ENCODE measurements around the gene AGBL1.

AGBL1 gene

DNA sequence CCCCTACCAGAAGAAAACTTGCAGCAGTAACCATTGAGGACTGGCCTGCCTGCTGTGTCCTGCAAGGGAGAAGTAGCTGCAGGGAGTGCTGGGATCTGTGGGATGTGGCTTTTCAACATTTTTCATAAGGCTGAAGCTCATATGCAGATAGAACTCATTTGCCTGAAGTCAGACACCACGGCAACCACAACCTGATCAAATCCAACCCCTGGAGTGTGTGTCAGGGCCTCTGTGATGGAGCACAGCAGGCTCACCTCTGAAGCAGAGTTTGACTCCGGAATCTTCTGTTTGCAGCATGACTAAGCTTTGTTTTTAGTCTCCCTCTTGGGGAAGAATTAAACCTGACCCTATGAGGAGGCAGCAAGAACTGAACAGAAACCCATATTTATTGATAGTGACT lies 508.7 kb downstream of the AGBL1 start:
- no peaks in the 10 kb centered on the region for H3K36me3 ChIP-seq (ENCODE audit: control insufficient read depth, insufficient read depth, low read length)
- H3K27me3 ChIP-seq (replicated peaks; ENCODE audit: control insufficient read depth, insufficient read depth, low read length), result no peaks in the 10 kb centered on the region
- DNase-seq (ENCODE audit: extremely low read depth, insufficient read length), result no peak
- TF ChIP-seq, protein P1, sequence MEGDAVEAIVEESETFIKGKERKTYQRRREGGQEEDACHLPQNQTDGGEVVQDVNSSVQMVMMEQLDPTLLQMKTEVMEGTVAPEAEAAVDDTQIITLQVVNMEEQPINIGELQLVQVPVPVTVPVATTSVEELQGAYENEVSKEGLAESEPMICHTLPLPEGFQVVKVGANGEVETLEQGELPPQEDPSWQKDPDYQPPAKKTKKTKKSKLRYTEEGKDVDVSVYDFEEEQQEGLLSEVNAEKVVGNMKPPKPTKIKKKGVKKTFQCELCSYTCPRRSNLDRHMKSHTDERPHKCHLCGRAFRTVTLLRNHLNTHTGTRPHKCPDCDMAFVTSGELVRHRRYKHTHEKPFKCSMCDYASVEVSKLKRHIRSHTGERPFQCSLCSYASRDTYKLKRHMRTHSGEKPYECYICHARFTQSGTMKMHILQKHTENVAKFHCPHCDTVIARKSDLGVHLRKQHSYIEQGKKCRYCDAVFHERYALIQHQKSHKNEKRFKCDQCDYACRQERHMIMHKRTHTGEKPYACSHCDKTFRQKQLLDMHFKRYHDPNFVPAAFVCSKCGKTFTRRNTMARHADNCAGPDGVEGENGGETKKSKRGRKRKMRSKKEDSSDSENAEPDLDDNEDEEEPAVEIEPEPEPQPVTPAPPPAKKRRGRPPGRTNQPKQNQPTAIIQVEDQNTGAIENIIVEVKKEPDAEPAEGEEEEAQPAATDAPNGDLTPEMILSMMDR (IDR thresholded peaks at IDR 0.05; ENCODE audit: insufficient read depth, low read length, poor library complexity, severe bottlenecking), result no peak
- no peak overlapping the region for H3K4me3 ChIP-seq (replicated peaks; ENCODE audit: low read depth, low read length)

DNA sequence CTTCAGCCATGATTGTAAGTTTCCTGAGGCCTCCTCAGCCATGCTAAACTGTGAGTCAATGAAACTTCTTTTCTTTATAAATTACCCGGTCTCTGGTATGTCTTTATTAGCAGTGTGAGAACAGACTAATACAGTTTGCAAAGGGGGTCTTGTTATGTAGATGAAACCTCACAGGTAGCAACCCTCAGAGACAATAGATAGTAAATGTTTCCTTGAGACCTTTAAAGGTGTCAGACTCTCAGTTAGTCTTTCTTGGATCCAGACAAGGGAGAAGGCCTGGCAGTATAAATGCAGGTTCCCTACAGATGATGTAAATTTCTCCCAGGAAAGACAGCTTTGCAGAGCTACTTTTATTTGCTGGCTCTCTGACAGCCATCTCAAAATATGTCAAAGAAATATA lies 510.8 kb downstream of the AGBL1 start:
- H3K27me3 ChIP-seq (replicated peaks; ENCODE audit: control insufficient read depth, insufficient read depth, low read length), result no peaks in the 10 kb centered on the region
- DNase-seq (ENCODE audit: extremely low read depth, insufficient read length), result no peak
- no peaks in the 10 kb centered on the region for H3K36me3 ChIP-seq (ENCODE audit: control insufficient read depth, insufficient read depth, low read length)
- H3K4me3 ChIP-seq (replicated peaks; ENCODE audit: low read depth, low read length), result no peak overlapping the region
- TF ChIP-seq, protein P1 (IDR thresholded peaks at IDR 0.05; ENCODE audit: insufficient read depth, low read length, poor library complexity, severe bottlenecking), result no peak

DNA sequence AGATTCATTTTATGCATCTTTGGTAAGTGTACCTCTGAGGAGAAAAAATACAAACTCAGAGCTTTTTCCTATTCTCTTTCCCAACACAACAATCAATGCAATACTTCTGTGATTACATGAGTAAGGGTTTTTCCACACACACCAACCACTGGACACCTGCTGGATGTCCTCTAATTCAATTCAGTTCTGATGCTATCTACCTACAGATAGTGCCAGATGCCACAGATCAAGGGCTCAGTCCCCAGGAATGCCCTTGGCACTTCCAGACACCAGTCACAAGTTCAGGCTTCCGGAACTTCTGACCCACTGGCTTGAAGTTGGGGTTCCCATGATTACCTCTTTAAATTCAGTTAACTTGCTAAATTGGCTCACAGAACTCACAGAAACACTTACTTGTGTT lies 511.5 kb downstream of the AGBL1 start:
- H3K4me3 ChIP-seq (replicated peaks; ENCODE audit: low read depth, low read length), result no peak overlapping the region
- TF ChIP-seq, protein P1 (IDR thresholded peaks at IDR 0.05; ENCODE audit: insufficient read depth, low read length, poor library complexity, severe bottlenecking), result no peak
- no peaks in the 10 kb centered on the region for H3K36me3 ChIP-seq (ENCODE audit: control insufficient read depth, insufficient read depth, low read length)
- no peak for DNase-seq (ENCODE audit: extremely low read depth, insufficient read length)
- no peaks in the 10 kb centered on the region for H3K27me3 ChIP-seq (replicated peaks; ENCODE audit: control insufficient read depth, insufficient read depth, low read length)

DNA sequence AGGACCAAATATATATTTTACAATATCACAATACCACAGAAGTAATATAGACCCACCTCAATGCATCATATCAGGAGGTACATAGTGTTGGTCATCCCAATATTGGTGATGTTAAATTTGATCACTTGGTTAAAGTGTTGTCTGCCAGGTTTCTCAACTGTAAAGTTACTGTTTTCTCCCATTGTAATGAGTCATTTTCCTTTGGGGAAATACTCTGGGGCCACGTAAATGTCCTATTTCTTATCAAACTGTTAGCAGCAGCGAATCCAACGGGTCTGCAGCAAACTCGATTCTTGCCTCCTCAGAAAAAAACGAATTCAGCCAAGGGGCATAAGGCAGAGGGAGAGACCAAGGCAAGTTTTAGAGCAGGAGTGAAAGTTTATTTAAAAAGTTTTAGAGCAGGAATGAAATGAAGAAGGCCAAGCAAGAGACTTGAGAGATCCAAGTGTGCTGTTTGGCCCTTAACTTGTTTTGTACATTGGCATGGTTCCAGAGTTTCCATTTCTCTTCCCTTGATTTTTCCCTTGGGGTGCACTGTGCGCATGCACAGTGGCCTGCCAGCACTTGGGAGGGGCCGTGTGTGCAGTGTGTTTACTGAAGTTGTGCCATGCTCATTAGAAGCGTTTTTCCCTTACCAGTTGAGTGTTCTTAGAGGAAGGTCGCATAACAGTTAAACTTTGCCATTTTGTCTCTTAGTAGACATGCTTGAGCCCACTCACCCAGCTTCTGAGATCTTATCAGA lies 512.5 kb downstream of the AGBL1 start:
- Histone ChIP-seq H3K4me3 (replicated peaks; ENCODE audit: low read depth, low read length) (no peak overlapping the region), H3K27me3 (replicated peaks; ENCODE audit: control insufficient read depth, insufficient read depth, low read length) (no peaks in the 10 kb centered on the region), H3K36me3 (ENCODE audit: control insufficient read depth, insufficient read depth, low read length) (no peaks in the 10 kb centered on the region)
- no peak for DNase-seq (ENCODE audit: extremely low read depth, insufficient read length)
- TF ChIP-seq, protein P1 (IDR thresholded peaks at IDR 0.05; ENCODE audit: insufficient read depth, low read length, poor library complexity, severe bottlenecking), result no peak

DNA sequence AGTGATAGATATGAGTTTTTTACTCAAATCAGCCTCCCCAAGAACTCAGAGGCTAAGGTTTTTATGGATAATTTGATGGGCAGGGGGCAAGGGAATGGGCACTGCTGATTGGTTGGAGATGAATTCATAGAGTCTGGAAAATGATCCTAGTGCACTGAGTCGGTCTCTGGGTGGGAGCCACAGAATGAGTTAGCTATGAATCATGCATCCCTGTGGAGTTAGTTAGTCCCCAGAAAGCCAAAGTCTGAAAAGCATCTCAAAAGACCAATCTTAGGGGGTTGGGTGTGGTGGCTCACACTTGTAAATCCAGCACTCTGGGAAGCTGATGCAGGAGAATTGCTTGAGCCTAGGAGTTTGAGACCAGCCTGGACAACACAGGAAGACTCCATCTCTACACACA lies 516.1 kb downstream of the AGBL1 start:
- Histone ChIP-seq H3K36me3 (ENCODE audit: control insufficient read depth, insufficient read depth, low read length) (no peaks in the 10 kb centered on the region), H3K27me3 (replicated peaks; ENCODE audit: control insufficient read depth, insufficient read depth, low read length) (no peaks in the 10 kb centered on the region), H3K4me3 (replicated peaks; ENCODE audit: low read depth, low read length) (no peak overlapping the region)
- no peak for DNase-seq (ENCODE audit: extremely low read depth, insufficient read length)
- TF ChIP-seq, protein P1 (IDR thresholded peaks at IDR 0.05; ENCODE audit: insufficient read depth, low read length, poor library complexity, severe bottlenecking), result no peak

DNA sequence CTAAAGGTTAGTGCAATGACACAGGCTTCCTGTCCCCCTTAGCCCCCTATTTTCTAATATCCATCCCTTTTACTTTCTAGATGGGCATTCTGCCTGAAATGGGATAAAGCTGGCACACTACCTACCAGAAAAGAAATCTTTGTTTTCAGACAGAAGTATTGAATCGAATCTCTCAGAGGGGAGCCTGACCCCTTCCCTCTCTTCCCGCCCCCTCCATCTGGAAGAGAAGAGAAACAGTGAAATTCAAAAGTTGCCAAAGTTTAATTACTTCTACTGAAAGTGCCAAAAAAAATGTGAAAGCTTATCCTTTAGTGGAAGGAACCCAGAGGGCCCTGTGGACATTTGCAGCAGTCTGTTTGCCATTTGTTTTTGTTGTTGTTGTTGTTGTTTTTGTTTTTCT lies 523.8 kb downstream of the AGBL1 start:
- TF ChIP-seq, protein P1 (IDR thresholded peaks at IDR 0.05; ENCODE audit: insufficient read depth, low read length, poor library complexity, severe bottlenecking), result no peak
- no peak for DNase-seq (ENCODE audit: extremely low read depth, insufficient read length)
- no peaks in the 10 kb centered on the region for H3K36me3 ChIP-seq (ENCODE audit: control insufficient read depth, insufficient read depth, low read length)

More for the DNA sequence above, 523.8 kb downstream of the AGBL1 start:
- Histone ChIP-seq H3K27me3 (replicated peaks; ENCODE audit: control insufficient read depth, insufficient read depth, low read length) (no peaks in the 10 kb centered on the region), H3K4me3 (replicated peaks; ENCODE audit: low read depth, low read length) (no peak overlapping the region)
